Glomerular visceral epithelial cell (primary cell): Measurements from ENCODE around the gene CFAP52.
"Not testable (repeated sequence)": the region's sequence is repeated elsewhere in the genome, so short reads cannot be mapped to it uniquely, and the experiment has no call there.

Experiments used
- DNase-seq: peaks from one replicate; pipeline ENCODE4 v3.0.0-alpha.2; 2016; ENCODE audit errors: extremely low spot score

The CFAP52 gene

GRCh38 chr17:9646546-9646885, 70.1 kb downstream of the CFAP52 start:
- no peak for DNase-seq

GRCh38 chr17:9647014-9647413, 70.6 kb downstream of the CFAP52 start:
- DNase-seq, result peak; percentile 60

GRCh38 chr17:9648521-9649110, 72.2 kb downstream of the CFAP52 start:
- no peak for DNase-seq

- DNase-seq, result no peak
Measured at GRCh38 chr17:9658593-9659211, 82.3 kb downstream of the CFAP52 start.

GRCh38 chr17:9661027-9661426, 84.6 kb downstream of the CFAP52 start:
- DNase-seq, result no peak

GRCh38 chr17:9663511-9663910, 87.1 kb downstream of the CFAP52 start:
- DNase-seq, result not testable (repeated sequence)

- DNase-seq, result no peak
Measured at GRCh38 chr17:9666461-9667050, 90.1 kb downstream of the CFAP52 start.

GRCh38 chr17:9668517-9668916, 92.1 kb downstream of the CFAP52 start:
- DNase-seq, result peak; percentile 94

- no peak for DNase-seq
Measured at GRCh38 chr17:9669551-9670008, 93.1 kb downstream of the CFAP52 start.

- DNase-seq, result peak; percentile 36
Measured at GRCh38 chr17:9670596-9670995, 94.2 kb downstream of the CFAP52 start.

- no peak for DNase-seq
Measured at GRCh38 chr17:9671559-9671958, 95.1 kb downstream of the CFAP52 start.

GRCh38 chr17:9672266-9672665, 95.8 kb downstream of the CFAP52 start:
- no peak for DNase-seq

GRCh38 chr17:9672691-9673090, 96.2 kb downstream of the CFAP52 start:
- no peak for DNase-seq

GRCh38 chr17:9676084-9676483, 99.6 kb downstream of the CFAP52 start:
- DNase-seq, result no peak

GRCh38 chr17:9676820-9677310, 100.4 kb downstream of the CFAP52 start:
- peak; percentile 94 for DNase-seq

- peak; percentile 22 for DNase-seq
Measured at GRCh38 chr17:9677411-9677810, 101.0 kb downstream of the CFAP52 start.

- no peak for DNase-seq
Measured at GRCh38 chr17:9677896-9678295, 101.5 kb downstream of the CFAP52 start.

- peak; percentile 11 for DNase-seq
Measured at GRCh38 chr17:9684955-9685621, 108.6 kb downstream of the CFAP52 start.
